Limb (tissue), 2 donors: ENCODE measurements around the gene PPM1G.
"Not testable (repeated sequence)": the region's sequence is repeated elsewhere in the genome, so short reads cannot be mapped to it uniquely, and the experiment has no call there.

ENCODE experiments used
- DNase-seq, 2 donors: peaks; one replicate each; pipeline ENCODE4 v3.0.0-alpha.2; 2016; ENCODE audit errors: extremely low spot score in 2 of 2

PPM1G gene

GRCh38 chr2:27409321-27410073, at the start of gene PPM1G:
TSS of gene PPM1G (minus strand) at chr2:27409591. CDS start at chr2:27409422, 169 bp downstream.
- DNase-seq, result peak; percentile 93 to 97

GRCh38 chr2:27453968-27454367, 44.6 kb upstream of the PPM1G start:
- DNase-seq, result no peak

- DNase-seq, result no peak
Measured at GRCh38 chr2:27451095-27451494, 41.7 kb upstream of the PPM1G start.

- DNase-seq, result no peak
Measured at GRCh38 chr2:27448381-27448780, 39.0 kb upstream of the PPM1G start.

GRCh38 chr2:27446057-27446456, 36.7 kb upstream of the PPM1G start:
- no peak for DNase-seq

GRCh38 chr2:27445615-27446014, 36.2 kb upstream of the PPM1G start:
- no peak for DNase-seq

GRCh38 chr2:27445155-27445554, 35.8 kb upstream of the PPM1G start:
- DNase-seq, result no peak

- DNase-seq, result no peak
Measured at GRCh38 chr2:27442920-27443282, 33.5 kb upstream of the PPM1G start.

- DNase-seq, result peak; percentile 9 to 69
Measured at GRCh38 chr2:27441958-27442919, 32.8 kb upstream of the PPM1G start, which contains the start of gene KRTCAP3. TSS of gene KRTCAP3 (plus strand) at chr2:27442381. CDS start at chr2:27442413, 32 bp downstream.

- no peak for DNase-seq
Measured at GRCh38 chr2:27441226-27441926, 32.0 kb upstream of the PPM1G start.

- DNase-seq, result no peak
Measured at GRCh38 chr2:27435628-27436027, 26.2 kb upstream of the PPM1G start.

GRCh38 chr2:27431395-27431794, 22.0 kb upstream of the PPM1G start:
- DNase-seq, result no peak

- DNase-seq, result peak; percentile 83 to 88
Measured at GRCh38 chr2:27428978-27429541, 19.7 kb upstream of the PPM1G start.

GRCh38 chr2:27428213-27428977, 19.0 kb upstream of the PPM1G start, which contains the start of gene NRBP1:
TSS of gene NRBP1 (plus strand) at chr2:27428631. CDS start at chr2:27433274, 4,643 bp downstream.
- DNase-seq, result peak; percentile 92 to 96

GRCh38 chr2:27427863-27428212, 18.4 kb upstream of the PPM1G start:
- no peak for DNase-seq

GRCh38 chr2:27425039-27425438, 15.6 kb upstream of the PPM1G start:
- not testable (repeated sequence) for DNase-seq

GRCh38 chr2:27422958-27423357, 13.6 kb upstream of the PPM1G start:
- DNase-seq, result no peak

GRCh38 chr2:27421660-27422250, 12.4 kb upstream of the PPM1G start:
- no peak for DNase-seq

- no peak for DNase-seq
Measured at GRCh38 chr2:27420996-27421395, 11.6 kb upstream of the PPM1G start.

GRCh38 chr2:27416151-27416550, 6.8 kb upstream of the PPM1G start:
- no peak for DNase-seq
